Motor neuron (in vitro differentiated cells): ENCODE data around the gene C3orf38. TPM values are rescaled to one million over a fixed set of nuclear protein-coding genes. Genes with fewer than 3 reads are reported as not detected.
A peak's percentile ranks its signal among the peaks of the same experiment; 100 is the strongest.

Experiments used
- ATAC-seq, 8 experiments: fragments of 200-7000 bp; cut with Tn5 transposase; replicated peaks in 6 of 8; 2 replicates each; pipeline ENCODE4 v1.8.0; 2021; ENCODE audit warnings: mild to moderate bottlenecking in 8 of 8, moderate library complexity in 8 of 8
- H3K27ac ChIP-seq, 2 donors: fragments of 250-450 bp; sonication (Bioruptor Pico); 2 replicates each; pipeline ENCODE4 v1.9.0; 2021; ENCODE audit warnings: antibody characterized with exemption in 2 of 2, mild to moderate bottlenecking in 2 of 2, moderate library complexity in 1 of 2
- H3K4me1 ChIP-seq, 2 donors: fragments of 250-450 bp; sonication (Bioruptor Pico); replicated peaks in 1 of 2; 2 replicates each; pipeline ENCODE4 v1.6.1; 2021; ENCODE audit warnings: antibody characterized with exemption in 2 of 2, mild to moderate bottlenecking in 2 of 2, moderate library complexity in 1 of 2
- H3K4me3 ChIP-seq, 5 donors: fragments of 250-450 bp; sonication (Bioruptor Pico); 2 replicates each; pipeline ENCODE4 v1.9.0; 2021; ENCODE audit warnings: antibody characterized with exemption in 5 of 5, mild to moderate bottlenecking in 5 of 5, moderate library complexity in 4 of 5
- WGBS, 10 experiments: fragments of 450-650 bp; shearing (Covaris generic); methylation state at CpG; one replicate each; pipeline ENCODE4 v1.0.0; 2022; 5-methylcytosine and 5-hydroxymethylcytosine counted together
- in situ Hi-C, 9 experiments: fragments of 400-800 bp; cut with MboI; loops; one replicate each; pipeline ENCODE4 v1.15.0; 2021; ENCODE audit warnings: low sequenced_read_pairs in 9 of 9, low pct_unique_long_range_greater_than_20kb in 2 of 9; ENCODE audit not compliant: unreplicated experiment in 9 of 9
- total RNA-seq, 8 experiments: library from RNA; unstranded; fragments of 300-600 nt; gene quantifications; 2 replicates each; pipeline versions ENCODE4 v1.2.3 to v1.2.4, GENCODE V29; 2022

Gene C3orf38
- total RNA-seq, 8 experiments from 2014 or later = 22.5 to 37.3 (median 25.7) TPM

DNA sequence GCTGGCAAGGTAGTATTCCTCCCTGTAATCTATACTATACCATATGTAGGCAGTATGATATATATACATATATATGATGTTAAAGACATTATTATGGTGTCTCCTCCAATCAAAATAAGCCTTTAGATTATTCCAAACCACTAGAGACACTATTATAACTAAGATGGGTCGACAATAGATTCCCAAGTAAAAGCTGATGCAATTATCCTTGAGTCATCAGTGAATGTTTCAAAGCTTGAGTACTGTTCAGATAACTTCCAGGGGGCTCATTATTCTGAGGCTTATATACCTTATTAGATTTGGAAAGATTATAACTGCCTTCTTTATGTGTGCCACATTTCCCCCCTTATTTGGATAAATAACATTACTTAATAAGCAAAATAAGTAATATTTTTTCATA, 11.9 kb upstream of the C3orf38 start:
- H3K27ac ChIP-seq = no peak overlapping the region
- in situ Hi-C loops = no loop called here
- H3K4me3 ChIP-seq = no peak overlapping the region
- no peaks in the 10 kb centered on the region for H3K4me1 ChIP-seq
- 0 to 71% (median 60%) methylated on average over 1 of the region's 1 CpG; no CpG with 5 or more reads in 6 of the 10 experiments for WGBS, 10 experiments
- peak in 3 of 8 experiments; percentile 48 to 69 (median 61) for ATAC-seq

- Histone ChIP-seq H3K4me1 (no peaks in the 10 kb centered on the region), H3K4me3 (no peak overlapping the region), H3K27ac (no peak overlapping the region)
- no peak for ATAC-seq
- in situ Hi-C loops = no loop called here
- WGBS, 10 experiments = 25 to 71% (median 55%) methylated on average over 2 to 4 of the region's 4 CpGs
Observed at GRCh38 chr3:88141458-88142083, 8.2 kb upstream of the C3orf38 start.

DNA sequence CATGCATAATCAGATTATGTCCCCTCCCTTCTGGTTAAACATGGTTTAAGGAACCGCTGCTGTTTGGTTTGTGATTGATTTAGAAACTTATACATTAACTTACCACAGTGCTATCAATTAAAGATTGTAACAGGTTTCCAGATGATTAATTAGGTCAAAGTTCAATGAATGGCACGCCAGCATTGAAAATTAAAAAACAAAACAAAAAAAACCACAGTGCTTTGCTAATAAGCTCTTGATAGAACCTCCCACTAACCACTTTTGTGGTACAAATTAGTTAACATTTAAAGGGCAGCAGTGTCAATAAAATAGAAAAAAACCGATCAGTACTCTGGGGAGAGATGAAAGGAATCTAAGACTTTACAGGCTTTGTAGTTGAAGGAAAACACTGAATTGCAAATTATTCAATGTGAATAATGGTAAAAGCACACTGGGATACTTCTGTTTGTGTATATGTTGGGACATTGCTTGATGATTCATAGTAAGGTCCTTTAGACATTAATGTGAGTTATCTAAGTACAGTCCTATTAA, 7.6 kb upstream of the C3orf38 start:
- Histone ChIP-seq H3K4me3 (no peak overlapping the region), H3K4me1 (no peaks in the 10 kb centered on the region), H3K27ac (no peak overlapping the region)
- in situ Hi-C loops = no loop called here
- WGBS, 10 experiments = 0 to 59% (median 26%) methylated on average over 1 to 3 of the region's 3 CpGs
- ATAC-seq = peak in 3 of 8 experiments; percentile 83 to 99 (median 97)

DNA sequence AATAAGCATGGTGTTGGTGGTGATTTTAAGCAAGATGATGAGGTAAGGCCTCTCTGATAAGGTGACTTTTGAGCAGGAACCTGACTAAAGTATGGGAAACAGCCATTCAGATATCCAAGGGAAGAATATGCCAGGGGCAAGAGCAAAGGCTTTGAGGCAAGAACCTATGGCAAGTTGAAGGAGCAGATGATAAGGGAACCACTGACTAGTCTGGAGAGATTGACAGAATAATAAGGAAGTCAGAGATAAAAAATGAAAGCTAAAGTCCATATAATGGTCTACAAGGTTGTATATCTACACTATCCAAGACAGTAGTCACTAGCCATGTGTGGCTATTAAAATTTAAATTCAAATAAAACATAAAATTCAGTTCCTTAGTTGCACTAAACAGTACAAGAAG, 2.5 kb upstream of the C3orf38 start:
- no peak for ATAC-seq
- in situ Hi-C loops = no loop called here
- Histone ChIP-seq H3K4me1 (peaks cover 0 to 13% of the 10 kb centered on the region in 2 donors), H3K27ac (no peak overlapping the region), H3K4me3 (no peak overlapping the region)

DNA sequence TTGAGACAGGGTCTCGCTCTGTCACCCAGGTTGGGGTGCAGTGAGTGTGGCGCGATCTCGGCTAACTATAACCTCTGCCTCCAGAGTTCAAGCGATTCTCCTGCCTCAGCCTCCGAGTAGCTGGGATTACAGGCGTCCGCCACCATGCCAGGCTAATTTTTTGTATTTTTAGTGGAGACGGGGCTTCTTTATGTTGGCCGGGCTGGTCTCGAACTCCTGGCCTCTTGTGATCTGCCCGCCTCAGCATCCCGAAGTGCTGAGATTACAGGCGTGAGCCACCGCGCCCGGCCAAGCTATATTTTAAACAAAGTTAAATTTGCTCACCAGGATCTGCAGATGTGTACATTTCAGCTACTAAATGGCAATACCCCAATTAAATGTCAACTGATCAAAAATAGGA, 1.1 kb upstream of the C3orf38 start:
- H3K27ac ChIP-seq = no peak overlapping the region

DNA sequence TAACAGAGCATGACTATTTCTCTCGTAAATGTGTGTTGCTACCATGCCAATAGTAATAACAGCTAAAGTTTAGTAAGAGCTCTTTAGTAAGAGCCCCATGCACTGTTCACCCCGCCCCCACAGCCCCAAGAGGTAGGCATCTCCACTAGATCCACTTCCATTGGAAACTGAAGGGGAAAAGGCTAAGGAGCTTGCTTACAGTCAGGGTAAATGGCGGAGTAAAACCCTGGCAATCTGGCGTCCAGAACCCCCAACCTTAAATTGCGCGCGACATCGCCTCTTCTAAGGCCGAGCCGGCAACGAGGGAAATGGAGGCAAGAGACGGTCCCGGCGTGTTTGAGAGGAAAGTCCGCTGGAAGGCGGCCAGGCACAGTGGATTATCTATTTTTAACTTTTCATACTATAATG, 654 bp upstream of the C3orf38 start:
- Histone ChIP-seq H3K4me3 (peak overlapping the region; percentile 64 to 95 (median 73)), H3K27ac (peak overlapping the region in 1 of 2 donors; percentile 95), H3K4me1 (peaks cover 0 to 13% of the 10 kb centered on the region in 2 donors)
- WGBS, 10 experiments = 0 to 20% (median 0%) methylated on average over 1 to 13 of the region's 16 CpGs; no CpG with 5 or more reads in 2 of the 10 experiments
- peak in 3 of 8 experiments; percentile 0 to 13 (median 1) for ATAC-seq
- in situ Hi-C loops = no loop called here

More for the DNA sequence above, 1.1 kb upstream of the C3orf38 start:
- 68 to 93% (median 80%) methylated on average over 1 to 17 of the region's 17 CpGs; no CpG with 5 or more reads in 2 of the 10 experiments for WGBS, 10 experiments
- in situ Hi-C loops = no loop called here
- H3K4me3 ChIP-seq = peak overlapping the region; percentile 64 to 95 (median 73)
- H3K4me1 ChIP-seq = peaks cover 0 to 13% of the 10 kb centered on the region in 2 donors
- ATAC-seq = no peak

DNA sequence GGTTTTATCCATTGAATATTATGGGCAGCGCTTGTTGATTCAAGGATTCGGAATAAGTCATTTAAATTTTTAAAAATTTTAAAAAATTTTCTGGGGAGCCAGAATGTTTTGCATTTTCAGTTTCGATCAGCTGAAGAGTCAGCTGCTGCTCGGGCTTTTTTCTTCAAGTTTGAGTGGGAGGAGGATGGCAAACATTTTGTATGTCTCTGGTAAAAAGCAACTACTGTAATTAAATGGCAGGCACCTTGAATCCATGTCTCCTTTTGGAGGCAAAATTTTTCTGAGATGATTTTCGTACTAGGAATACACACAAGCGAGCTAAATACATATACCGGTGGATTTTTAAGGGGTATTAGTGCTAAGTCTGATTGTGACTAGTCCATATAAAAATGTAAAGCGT, 612 bp downstream of the C3orf38 start:
- H3K4me3 ChIP-seq = peak overlapping the region; percentile 64 to 95 (median 73)
- H3K27ac ChIP-seq = peak overlapping the region; percentile 94 to 95
- H3K4me1 ChIP-seq = peaks cover 0 to 13% of the 10 kb centered on the region in 2 donors
- in situ Hi-C loops = no loop called here
- WGBS, 10 experiments = 0 to 3% (median 1%) methylated on average over 2 to 8 of the region's 8 CpGs
- no peak for ATAC-seq

- Histone ChIP-seq H3K27ac (no peak overlapping the region), H3K4me1 (peaks cover 0 to 13% of the 10 kb centered on the region in 2 donors), H3K4me3 (peak overlapping the region; percentile 64 to 95 (median 73))
- in situ Hi-C loops = no loop called here
- WGBS, 10 experiments = 0 to 10% (median 1%) methylated on average over 2 to 6 of the region's 6 CpGs
- no peak for ATAC-seq
Observed at GRCh38 chr3:88150806-88151205, 1.0 kb downstream of the C3orf38 start.

DNA sequence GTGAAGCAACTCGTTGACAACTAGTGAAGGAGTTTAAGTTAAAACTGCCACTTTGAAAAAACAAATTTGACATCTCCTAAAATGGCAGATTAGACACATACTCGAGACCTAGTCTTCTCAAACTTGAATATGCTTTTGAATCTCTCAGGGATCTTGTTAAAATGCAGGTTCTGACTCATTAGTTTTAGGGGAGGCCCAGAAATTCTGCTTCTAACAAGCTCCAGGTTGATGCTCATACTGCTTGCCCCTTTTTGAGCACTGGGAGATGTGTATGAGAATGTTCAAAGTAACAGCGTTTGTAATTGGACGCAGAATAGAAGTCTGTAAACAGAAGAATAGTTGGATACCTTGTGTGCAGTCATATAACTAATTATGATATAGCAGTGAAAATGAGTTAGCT, 1.6 kb downstream of the C3orf38 start:
- in situ Hi-C loops = no loop called here
- 0 to 71% (median 31%) methylated on average over 1 to 4 of the region's 4 CpGs for WGBS, 10 experiments
- peaks cover 0 to 13% of the 10 kb centered on the region in 2 donors for H3K4me1 ChIP-seq
- H3K27ac ChIP-seq = no peak overlapping the region
- ATAC-seq = no peak
- H3K4me3 ChIP-seq = peak overlapping the region; percentile 64 to 95 (median 73)

GRCh38 chr3:88152841-88153240, 3.1 kb downstream of the C3orf38 start:
- 65 to 100% (median 89%) methylated on average over 1 to 2 of the region's 2 CpGs; no CpG with 5 or more reads in 1 of the 10 experiments for WGBS, 10 experiments
- ATAC-seq = no peak
- in situ Hi-C loops = no loop called here

DNA sequence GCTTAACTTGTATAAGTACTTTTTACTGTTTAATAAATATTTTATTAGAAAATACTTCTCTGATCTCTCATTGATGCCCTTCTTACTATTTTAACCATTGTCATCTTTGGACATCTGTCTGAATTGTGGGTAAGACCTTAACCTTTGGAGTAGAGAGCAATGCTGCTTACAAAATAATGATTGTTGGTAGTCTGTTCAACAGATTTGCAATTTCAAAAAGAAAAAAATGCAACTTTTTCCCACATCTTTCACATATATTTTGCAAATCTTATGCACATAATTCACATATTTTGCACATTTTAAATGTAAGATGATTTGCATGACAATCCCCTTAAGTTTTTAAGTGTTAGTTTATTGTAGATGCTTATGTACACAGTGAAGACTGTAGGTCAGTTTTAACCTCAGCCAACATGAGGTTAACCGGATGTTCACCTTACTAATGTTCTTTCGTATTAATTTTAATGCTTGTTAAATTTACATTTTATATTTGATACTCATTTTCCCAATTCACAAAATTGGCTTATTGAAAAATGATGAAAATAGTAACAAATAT, 16.7 kb downstream of the C3orf38 start:
- H3K27ac ChIP-seq = no peak overlapping the region
- 21 to 100% (median 90%) methylated on average over 1 to 2 of the region's 2 CpGs; no CpG with 5 or more reads in 1 of the 10 experiments for WGBS, 10 experiments
- ATAC-seq = peak in 3 of 8 experiments; percentile 46 to 69 (median 67)
- H3K4me3 ChIP-seq = no peak overlapping the region
- no peaks in the 10 kb centered on the region for H3K4me1 ChIP-seq
- in situ Hi-C loops = no loop called here

More at GRCh38 chr3:88152841-88153240, 3.1 kb downstream of the C3orf38 start:
- Histone ChIP-seq H3K27ac (no peak overlapping the region), H3K4me1 (peaks cover 0 to 23% of the 10 kb centered on the region in 2 donors), H3K4me3 (no peak overlapping the region)

DNA sequence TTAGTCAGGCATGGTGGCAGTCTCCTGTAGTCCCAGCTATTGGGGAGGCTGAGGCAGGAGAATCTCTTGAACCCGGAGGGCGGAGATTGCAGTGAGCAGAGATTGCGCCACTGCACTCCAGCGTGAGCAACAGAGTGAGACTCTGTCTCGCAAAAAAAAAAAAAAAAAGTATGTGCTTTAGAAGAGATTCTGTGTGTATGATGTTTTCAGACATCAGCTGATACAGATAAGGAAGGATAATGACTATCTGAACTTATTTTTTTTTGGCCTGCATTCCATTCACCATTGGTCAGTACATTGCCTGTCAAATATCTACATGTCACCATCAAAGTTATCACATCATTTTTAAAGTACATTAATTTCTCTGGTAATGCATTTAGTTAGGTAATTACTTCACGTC, 17.4 kb downstream of the C3orf38 start:
- no peak for ATAC-seq
- Histone ChIP-seq H3K27ac (no peak overlapping the region), H3K4me3 (no peak overlapping the region), H3K4me1 (no peaks in the 10 kb centered on the region)
- WGBS, 10 experiments = 88 to 100% (median 100%) methylated on average over 1 to 6 of the region's 6 CpGs; no CpG with 5 or more reads in 1 of the 10 experiments
- in situ Hi-C loops = no loop called here

GRCh38 chr3:88167704-88168103, 17.9 kb downstream of the C3orf38 start:
- in situ Hi-C loops = no loop called here
- H3K27ac ChIP-seq = no peak overlapping the region
- no peak for ATAC-seq

More at GRCh38 chr3:88167704-88168103, 17.9 kb downstream of the C3orf38 start:
- no peaks in the 10 kb centered on the region for H3K4me1 ChIP-seq
- no peak overlapping the region for H3K4me3 ChIP-seq
- WGBS, 10 experiments = 67 to 100% (median 87%) methylated on average over 1 to 2 of the region's 2 CpGs
